Stimulated activated CD8-positive, alpha-beta memory T cell treated with anti-CD3 and anti-CD28 coated beads, Interleukin-4, amount 100 ng/mL, for 48 hours (primary cell): ENCODE measurements around the gene ETV4.
A peak's percentile ranks its signal among the peaks of the same experiment; 100 is the strongest.

Experiments
- DNase-seq: peaks from one replicate; pipeline ENCODE4 v3.0.0-alpha.2; 2020

Gene ETV4

GRCh38 chr17:43546319-43547188 lies at the start of gene ETV4:
TSS of gene ETV4 (minus strand) at chr17:43546340. CDS start at chr17:43545617, 723 bp downstream.
- DNase-seq = peak; percentile 96

DNA sequence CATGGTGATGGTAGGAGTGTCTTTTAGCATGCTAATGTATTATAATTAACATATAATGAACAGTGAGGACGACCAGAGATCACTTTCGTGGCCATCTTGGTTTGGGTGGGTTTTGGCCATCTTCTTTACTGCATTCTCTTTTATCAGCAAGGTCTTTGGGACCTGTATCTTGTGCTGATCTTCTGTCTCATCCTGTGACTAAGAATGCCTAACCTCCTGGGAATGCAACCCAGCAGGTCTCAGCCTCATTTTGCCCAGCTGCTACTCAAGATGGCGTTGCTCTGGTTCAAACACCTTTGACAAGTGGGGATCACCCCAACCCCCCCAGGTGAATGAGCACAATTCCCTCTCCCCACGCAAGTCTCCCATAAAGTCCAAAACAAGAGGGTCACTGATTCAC lies 49.3 kb upstream of the ETV4 start:
- no peak for DNase-seq

- DNase-seq = no peak
Measured at GRCh38 chr17:43591779-43592562, 45.8 kb upstream of the ETV4 start.

GRCh38 chr17:43591001-43591400 lies 44.9 kb upstream of the ETV4 start:
- DNase-seq = no peak

- DNase-seq = no peak
Measured at GRCh38 chr17:43588664-43589435, 42.7 kb upstream of the ETV4 start.

DNA sequence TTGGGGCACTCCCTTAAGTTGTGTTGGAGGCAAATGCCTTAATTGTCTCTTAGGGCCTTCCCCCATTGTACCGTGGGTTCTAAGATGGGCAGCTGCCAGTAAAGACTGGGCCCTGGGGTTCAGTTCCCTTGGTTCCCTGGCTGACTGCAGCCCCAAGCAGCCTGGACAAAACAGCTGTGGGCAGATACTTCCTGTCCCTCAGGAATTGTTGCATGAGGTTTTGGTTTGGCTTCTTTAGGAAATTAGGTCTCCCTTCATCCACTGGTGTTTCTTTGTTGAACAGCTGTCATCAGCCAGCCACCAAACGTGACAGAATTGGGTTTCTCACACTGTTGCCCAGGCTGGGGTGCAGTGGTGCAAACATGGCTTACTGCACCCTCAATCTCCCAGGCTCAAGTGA lies 42.0 kb upstream of the ETV4 start:
- DNase-seq = no peak

GRCh38 chr17:43587647-43588046 lies 41.5 kb upstream of the ETV4 start:
- DNase-seq = no peak

- DNase-seq = no peak
Measured at GRCh38 chr17:43584666-43585102, 38.5 kb upstream of the ETV4 start.

- DNase-seq = no peak
Measured at GRCh38 chr17:43583332-43583731, 37.2 kb upstream of the ETV4 start.

DNA sequence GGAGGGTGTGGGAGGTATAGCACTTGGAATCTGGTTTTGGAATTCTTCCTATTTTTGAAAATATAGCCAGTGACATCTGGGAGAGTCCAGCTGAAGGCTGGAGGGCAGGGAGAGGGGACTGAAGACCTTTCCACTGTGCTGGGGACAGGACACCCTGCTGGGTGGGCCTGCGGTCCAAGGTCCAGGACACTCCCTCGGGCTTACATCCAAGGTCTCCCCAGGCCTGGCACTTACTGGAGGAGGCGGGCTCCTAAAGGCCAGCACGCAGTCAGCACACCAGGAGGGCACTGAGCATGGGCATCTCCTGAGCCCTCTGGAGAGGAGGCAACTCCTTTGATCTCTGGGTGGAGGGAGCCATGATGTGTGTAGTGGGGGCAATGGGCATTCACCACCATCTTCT lies 35.5 kb upstream of the ETV4 start:
- no peak for DNase-seq

DNA sequence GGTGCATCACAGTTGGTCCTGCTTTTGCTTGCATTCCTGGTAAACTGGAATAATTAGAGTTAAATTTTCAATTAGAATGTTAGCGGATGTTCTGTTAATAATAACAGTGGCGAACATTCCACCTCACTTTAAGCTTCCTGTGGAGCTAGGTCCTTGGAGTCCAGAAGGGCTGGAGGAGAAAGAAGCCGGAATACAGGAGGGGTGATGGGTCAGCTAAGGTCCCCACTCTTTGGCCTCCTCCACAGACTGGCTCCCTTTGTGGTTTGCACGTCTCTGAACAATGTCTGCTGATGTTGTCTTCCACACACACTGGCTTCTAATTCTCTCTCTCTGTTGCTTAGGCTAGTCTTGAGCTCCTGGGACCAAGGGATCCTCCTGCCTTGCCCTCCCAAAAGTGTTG lies 35.0 kb upstream of the ETV4 start:
- no peak for DNase-seq

GRCh38 chr17:43579566-43580140 lies 33.5 kb upstream of the ETV4 start:
- no peak for DNase-seq

GRCh38 chr17:43578699-43579565 lies 32.8 kb upstream of the ETV4 start:
- DNase-seq = peak; percentile 41

GRCh38 chr17:43578404-43578698 lies 32.2 kb upstream of the ETV4 start:
- DNase-seq = no peak

GRCh38 chr17:43577664-43578403 lies 31.7 kb upstream of the ETV4 start:
- DNase-seq = no peak

GRCh38 chr17:43576563-43577229 lies 30.6 kb upstream of the ETV4 start:
- DNase-seq = peak; percentile 74

- no peak for DNase-seq
Measured at GRCh38 chr17:43574896-43575525, 28.9 kb upstream of the ETV4 start.

DNA sequence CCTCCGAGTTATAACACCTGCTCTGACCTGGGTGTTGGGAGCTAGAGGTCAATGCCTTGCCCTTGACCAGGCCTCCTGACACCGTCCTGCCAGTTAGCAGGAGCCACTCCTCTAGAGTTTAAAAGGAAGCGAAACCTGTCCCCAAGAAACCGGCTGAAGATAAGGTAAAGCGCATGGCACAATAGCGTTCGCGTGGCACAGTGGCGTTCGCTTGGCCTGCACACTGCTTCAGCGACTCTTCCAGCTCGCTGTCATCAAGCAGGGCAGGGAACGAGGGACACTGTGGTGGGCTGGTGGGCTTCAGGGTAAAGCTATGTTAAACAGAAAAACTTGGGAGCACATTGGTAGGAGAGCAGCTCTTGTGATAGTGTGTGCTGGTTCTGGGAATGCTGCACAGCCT lies 28.2 kb upstream of the ETV4 start:
- no peak for DNase-seq

GRCh38 chr17:43573579-43574321 lies 27.6 kb upstream of the ETV4 start:
- DNase-seq = no peak
